Body of pancreas (tissue), 4 donors: ENCODE data around the gene ABCC10.

Source experiments
- POLR2A ChIP-seq, 3 donors: fragments of 450-650 bp; IDR thresholded peaks; one replicate each; pipeline ENCODE4 v1.6.1; 2016; ENCODE audit warnings: antibody characterized with exemption in 3 of 3, mild to moderate bottlenecking in 2 of 3
- TF ChIP-seq, protein P1 (sequence below), 7 experiments: fragments of 450-650 bp in 4 of 7; fragments of 200-600 bp in 3 of 7; sonication (generic) in 3 of 7; IDR thresholded peaks; one replicate each; pipeline ENCODE4 v1.5.1; 2016 to 2019; ENCODE audit warnings: antibody characterized with exemption in 7 of 7

- TF ChIP-seq, protein P1, sequence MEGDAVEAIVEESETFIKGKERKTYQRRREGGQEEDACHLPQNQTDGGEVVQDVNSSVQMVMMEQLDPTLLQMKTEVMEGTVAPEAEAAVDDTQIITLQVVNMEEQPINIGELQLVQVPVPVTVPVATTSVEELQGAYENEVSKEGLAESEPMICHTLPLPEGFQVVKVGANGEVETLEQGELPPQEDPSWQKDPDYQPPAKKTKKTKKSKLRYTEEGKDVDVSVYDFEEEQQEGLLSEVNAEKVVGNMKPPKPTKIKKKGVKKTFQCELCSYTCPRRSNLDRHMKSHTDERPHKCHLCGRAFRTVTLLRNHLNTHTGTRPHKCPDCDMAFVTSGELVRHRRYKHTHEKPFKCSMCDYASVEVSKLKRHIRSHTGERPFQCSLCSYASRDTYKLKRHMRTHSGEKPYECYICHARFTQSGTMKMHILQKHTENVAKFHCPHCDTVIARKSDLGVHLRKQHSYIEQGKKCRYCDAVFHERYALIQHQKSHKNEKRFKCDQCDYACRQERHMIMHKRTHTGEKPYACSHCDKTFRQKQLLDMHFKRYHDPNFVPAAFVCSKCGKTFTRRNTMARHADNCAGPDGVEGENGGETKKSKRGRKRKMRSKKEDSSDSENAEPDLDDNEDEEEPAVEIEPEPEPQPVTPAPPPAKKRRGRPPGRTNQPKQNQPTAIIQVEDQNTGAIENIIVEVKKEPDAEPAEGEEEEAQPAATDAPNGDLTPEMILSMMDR (IDR thresholded peaks at IDR 0.05): no peak
- TF ChIP-seq POLR2A (IDR thresholded peaks at IDR 0.05): no peak
Observed at GRCh38 chr6:43494766-43495165, 67.4 kb downstream of the ABCC10 start.
